Activated gamma-delta T cell treated with anti-CD3 and anti-CD28 coated beads, Interleukin-2, amount 50 U/mL, for 16 hours (primary cell): ENCODE measurements around the gene TTC5.
"Not testable (repeated sequence)": the region's sequence is repeated elsewhere in the genome, so short reads cannot be mapped to it uniquely, and the experiment has no call there.

Experiments used
- DNase-seq: peaks from one replicate; pipeline ENCODE4 v3.0.0-alpha.2; 2020; ENCODE audit warnings: low read depth

Gene TTC5, protein sequence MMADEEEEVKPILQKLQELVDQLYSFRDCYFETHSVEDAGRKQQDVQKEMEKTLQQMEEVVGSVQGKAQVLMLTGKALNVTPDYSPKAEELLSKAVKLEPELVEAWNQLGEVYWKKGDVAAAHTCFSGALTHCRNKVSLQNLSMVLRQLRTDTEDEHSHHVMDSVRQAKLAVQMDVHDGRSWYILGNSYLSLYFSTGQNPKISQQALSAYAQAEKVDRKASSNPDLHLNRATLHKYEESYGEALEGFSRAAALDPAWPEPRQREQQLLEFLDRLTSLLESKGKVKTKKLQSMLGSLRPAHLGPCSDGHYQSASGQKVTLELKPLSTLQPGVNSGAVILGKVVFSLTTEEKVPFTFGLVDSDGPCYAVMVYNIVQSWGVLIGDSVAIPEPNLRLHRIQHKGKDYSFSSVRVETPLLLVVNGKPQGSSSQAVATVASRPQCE

DNA sequence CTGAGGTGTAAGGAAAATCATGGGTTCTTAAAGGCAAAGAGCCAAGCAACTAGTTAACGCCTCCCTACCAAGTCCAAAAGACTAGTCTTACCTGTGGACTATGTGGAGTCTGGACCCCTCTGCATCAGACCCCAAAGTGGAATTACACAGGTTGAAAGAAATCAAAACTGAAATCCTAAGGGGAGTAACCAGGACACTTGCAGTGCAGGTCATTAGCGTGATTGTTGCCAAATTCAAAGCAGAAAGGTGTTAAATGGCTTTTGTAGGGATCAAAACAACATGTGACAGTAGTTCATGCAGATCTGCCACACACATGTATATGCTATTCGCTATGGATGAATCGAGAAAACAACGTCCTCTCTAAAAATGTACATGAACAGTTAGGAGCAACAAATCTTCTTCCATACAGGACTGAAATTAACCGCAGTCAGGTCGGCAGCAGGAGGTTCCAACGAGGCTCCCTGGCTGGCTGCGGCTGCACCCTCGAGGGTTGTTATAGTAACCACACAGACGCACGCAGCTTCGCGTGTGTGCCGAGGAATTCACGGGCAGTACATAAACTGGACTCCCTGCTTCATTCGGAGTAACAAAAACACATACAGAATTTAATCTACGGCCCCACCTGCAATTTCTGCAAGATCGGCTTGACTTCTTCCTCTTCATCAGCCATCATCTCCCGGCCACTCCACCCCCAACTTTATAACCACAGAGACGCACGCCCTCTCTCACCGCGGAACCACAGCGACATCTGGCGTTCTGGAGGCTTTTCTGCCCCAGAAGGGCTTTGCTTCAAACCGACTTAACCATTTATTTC is at the start of gene TTC5:
Gene TTC5 (minus strand): TSS at position 687 of the 814 bp plus-strand sequence. CDS start 14 bp downstream, at position 673.
- peak; percentile 85 for DNase-seq

DNA sequence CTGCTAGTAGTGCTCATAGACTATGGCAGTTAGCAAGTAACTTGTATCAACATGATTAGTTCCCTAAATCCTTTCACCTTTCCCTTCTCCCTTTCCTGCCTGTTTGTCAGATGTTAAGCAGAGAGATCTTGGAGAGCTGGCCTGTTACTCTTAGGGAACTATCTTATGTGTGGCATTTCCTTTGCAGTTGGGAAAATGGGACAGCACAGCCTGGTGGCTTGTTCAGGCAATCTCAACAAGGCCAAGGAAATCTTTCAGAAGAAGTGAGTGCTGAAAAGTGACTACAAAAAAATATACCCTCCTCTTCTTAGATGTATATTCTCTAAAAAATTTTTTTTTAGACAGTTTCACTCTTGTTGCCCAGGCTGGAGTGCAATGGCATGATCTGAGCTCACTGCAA is 45.1 kb upstream of the TTC5 start:
- DNase-seq: no peak

- DNase-seq: no peak
Measured at GRCh38 chr14:20350282-20350681, 44.5 kb upstream of the TTC5 start.

DNA sequence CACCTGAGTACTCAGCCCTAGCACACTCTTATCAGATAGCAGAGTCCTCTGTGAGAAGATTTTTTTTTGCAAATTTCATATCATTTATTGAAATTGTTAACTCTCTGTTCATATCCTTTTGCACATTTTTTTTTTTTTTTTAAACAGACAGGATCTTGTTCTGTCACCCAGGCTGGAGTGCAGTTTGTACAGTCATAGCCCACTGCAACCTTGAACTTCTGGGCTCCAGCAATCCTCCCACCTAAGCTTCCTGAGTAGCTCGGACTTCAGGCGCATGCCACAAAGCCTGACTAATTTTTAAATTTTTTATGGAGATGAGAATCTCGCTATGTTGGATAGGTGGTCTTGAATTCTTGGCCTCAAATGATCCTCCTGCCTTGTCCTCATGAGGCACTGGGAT is 42.0 kb upstream of the TTC5 start:
- no peak for DNase-seq

DNA sequence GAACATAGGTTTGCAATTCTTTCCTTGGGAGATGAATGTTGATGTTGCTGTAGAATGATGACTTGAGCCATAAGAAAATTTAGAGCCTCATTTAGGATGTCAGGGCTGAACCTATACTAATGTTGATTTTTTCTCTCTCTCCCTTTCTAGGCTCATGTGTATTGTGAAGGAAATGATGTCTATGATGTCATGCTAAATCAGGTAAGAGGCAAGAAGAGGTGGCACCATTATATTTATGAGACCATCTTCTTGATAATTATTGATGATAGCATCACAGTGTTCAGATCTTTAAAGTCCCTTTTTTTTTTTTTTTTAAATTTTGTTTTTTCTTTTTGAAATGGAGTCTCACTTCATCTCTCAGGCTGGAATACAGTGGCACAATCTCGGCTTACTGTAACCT is 41.0 kb upstream of the TTC5 start:
- DNase-seq: no peak

- no peak for DNase-seq
Measured at GRCh38 chr14:20345366-20345765, 39.6 kb upstream of the TTC5 start.

DNA sequence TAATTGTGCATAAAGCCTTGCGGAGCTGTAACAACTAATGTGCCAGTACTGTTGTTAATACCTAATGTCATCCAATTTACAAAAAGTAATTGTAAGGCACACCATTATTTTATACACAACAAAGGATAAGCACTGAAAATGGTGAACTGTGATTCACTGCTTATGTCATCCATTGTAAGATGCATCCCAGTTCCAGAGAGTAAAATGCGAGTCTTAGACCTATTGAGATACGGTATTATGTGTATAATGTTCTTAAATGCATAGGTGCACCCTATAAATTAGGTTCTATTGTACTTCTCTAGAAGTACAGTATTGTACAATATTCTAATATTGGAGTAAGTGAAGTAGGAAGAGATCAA is 38.1 kb upstream of the TTC5 start:
- DNase-seq: no peak

DNA sequence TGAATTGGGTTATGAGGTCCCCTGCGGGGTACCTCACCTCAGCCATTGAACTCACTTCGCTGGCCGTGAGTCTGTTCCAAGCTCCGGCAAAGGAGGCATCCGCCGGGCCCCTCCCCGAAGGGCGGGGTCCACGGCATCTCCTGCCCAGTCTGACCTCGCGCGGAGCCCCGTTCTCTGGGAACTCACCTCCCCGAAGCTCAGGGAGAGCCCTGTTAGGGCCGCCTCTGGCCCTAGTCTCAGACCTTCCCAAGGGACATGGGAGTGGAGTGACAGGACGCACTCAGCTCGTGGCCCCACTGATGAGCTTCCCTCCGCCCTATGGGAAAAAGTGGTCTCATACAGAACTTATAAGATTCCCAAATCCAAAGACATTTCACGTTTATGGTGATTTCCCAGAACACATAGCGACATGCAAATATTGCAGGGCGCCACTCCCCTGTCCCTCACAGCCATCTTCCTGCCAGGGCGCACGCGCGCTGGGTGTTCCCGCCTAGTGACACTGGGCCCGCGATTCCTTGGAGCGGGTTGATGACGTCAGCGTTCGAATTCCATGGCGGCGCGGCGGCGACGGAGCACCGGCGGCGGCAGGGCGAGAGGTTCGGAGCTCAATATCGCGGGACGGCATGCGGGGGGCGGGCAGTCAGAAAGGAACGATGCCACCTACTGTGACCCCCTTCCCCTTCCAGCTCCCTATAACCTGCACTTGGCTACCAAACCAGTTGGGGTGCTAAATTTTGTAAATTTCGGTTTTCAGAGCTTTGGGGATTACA is 37.5 kb upstream of the TTC5 start, which contains the start of gene PARP2:
Gene PARP2 (plus strand): TSS at position 544 of the 770 bp plus-strand sequence. CDS start 7 bp downstream, at position 551.
- peak; percentile 80 for DNase-seq

DNA sequence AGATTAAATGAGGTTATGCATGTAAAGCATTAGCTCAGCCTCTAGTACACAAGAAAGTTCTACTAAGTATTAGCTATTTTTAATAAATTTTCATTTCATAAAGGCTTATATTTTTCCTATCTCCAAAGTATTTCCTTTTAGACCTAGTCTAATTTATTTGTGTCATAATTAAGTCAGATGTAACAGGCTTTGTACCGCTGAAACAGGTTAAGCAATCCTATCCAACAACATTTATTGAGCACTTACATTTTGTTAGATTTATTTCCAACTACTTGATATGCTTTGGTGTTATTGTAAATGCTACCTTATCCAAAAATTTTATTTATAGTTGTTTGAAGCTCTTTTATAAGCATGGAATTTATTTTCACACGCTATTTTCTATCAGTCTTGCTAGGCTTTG is 35.9 kb upstream of the TTC5 start:
- DNase-seq: no peak

- DNase-seq: not testable (repeated sequence)
Measured at GRCh38 chr14:20341032-20341431, 35.3 kb upstream of the TTC5 start.

DNA sequence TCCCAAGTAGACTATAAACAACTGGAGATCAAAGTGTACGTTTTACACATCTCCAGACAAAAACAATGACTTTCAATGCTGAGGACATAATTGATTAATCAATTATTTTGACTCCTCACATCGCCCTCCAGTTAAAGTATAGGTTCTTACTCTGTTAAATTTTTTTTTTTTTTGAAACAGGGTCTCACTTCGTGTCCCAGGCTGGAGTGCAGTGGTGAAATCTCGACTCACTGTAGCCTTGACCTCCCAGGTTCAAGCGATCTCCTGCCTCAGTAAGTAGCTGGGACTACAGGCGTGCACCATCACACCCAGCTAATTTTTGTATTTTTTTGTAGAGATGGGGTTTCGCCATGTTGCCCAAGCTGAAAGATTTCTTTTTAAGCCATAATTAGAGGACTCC is 28.3 kb upstream of the TTC5 start:
- DNase-seq: no peak

DNA sequence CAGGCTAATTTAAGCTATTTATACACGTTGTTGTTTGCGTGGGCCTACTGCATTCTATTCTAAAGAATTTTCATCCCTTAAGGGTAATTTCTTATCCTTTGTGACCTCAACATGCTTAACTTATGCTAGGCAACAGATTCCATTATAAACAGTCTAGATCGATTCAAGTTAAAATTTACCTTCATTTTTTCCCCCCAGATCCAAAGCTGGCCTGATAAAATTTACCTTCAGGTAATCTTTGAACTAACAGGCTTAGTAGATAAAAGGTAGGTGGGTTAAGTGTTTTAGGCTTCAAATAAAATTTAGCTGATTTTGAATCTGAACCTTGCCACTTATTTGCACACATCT is 27.7 kb upstream of the TTC5 start:
- DNase-seq: no peak

GRCh38 chr14:20332788-20333493 is 27.2 kb upstream of the TTC5 start, which contains the start of gene CCNB1IP1:
Gene CCNB1IP1, minus strand, starts transcription at chr14:20333279. Its CDS starts 16,756 bp downstream, at chr14:20316523.
- DNase-seq: peak; percentile 26

DNA sequence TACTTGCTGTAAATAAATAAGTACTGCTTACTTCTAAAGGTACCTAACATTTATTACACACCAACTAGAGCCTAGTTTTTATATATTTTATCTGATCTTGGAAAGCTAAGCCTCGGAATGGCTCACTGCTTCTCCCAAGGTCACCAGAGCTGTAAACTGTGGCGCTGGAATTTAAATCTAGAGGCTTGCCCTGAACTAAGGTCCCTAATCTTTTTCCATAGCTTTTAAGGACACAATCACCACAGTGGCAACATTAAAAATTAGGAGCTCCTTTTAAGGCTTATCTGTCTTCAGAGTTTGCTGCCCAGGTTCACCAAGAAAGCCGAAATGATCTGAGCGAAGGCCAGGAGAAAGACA is 26.7 kb upstream of the TTC5 start:
- DNase-seq: no peak

DNA sequence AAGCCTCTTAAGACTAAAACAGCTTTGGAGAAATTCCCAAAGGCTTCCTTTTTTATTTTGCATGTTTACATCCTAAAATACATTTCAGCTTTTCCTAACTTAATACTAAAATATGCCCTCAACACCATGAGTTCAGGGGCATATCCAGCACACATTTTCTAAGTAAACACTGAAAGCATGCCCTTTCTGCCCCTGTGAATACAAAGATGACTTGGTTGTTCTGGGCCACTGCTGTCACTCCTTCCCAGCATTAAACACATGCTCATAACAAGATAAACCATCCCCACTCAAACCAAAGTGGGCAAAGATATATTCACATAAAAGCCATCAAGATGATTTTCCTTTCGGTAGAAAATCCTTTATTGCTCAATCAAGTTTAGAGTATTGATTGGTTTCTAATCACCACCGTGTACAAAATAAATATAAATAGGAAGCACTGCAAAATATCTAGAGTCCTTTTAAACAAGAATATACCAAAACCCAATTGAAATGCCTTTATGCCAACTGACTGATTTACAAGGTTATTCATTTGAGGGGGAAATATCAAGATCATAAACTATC is 25.4 kb upstream of the TTC5 start:
- no peak for DNase-seq

GRCh38 chr14:20329355-20329754 is 23.6 kb upstream of the TTC5 start:
- DNase-seq: no peak

DNA sequence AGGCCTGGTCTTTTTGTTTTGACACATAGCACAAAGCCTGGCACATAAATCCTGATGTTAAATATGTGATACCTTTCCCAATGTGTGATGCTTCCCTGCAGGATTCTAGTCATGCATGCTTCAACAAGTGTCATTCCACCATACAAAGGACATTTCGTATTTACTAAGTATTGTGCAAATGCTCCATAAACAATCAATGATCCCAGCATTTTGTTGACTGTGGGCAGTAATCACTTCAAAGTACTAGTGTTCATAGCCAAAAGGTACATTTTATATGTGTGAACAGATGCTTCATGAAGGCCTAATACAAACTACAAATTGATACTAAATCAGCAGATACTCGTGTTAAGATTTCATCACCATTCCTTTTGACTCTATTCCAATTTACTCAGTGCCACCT is 23.0 kb upstream of the TTC5 start:
- DNase-seq: no peak

GRCh38 chr14:20327005-20327869 is 21.5 kb upstream of the TTC5 start:
- DNase-seq: no peak

DNA sequence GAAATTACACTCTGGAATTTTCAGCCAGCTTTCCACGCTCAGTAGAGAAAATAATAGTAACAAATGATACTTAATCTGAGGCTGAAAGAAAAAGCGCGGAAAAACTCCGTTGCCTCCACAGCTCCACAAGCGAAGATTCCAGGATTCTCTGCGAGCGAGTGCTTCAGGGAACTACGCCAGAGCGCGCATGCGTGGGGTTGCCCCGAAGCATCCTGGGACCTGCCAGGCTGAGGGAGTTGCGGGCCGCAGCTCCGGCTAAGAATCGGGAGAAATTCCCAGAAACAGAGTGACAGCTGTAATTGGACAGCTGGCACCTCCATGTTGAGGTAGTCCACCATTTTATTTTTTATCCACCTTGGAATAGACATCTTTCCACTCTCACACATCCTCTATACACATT is 12.0 kb upstream of the TTC5 start:
- no peak for DNase-seq

GRCh38 chr14:20314026-20314425 is 8.3 kb upstream of the TTC5 start:
- no peak for DNase-seq

- no peak for DNase-seq
Measured at GRCh38 chr14:20306079-20306423, 300 bp upstream of the TTC5 start.
